NCI-H2171 (cell line): ENCODE measurements around the gene PALM2AKAP2.

Source experiments
- DNase-seq: peaks from one replicate; lab custom pipeline; 2025; lab: John Stamatoyannopoulos, UW

Gene PALM2AKAP2

DNA sequence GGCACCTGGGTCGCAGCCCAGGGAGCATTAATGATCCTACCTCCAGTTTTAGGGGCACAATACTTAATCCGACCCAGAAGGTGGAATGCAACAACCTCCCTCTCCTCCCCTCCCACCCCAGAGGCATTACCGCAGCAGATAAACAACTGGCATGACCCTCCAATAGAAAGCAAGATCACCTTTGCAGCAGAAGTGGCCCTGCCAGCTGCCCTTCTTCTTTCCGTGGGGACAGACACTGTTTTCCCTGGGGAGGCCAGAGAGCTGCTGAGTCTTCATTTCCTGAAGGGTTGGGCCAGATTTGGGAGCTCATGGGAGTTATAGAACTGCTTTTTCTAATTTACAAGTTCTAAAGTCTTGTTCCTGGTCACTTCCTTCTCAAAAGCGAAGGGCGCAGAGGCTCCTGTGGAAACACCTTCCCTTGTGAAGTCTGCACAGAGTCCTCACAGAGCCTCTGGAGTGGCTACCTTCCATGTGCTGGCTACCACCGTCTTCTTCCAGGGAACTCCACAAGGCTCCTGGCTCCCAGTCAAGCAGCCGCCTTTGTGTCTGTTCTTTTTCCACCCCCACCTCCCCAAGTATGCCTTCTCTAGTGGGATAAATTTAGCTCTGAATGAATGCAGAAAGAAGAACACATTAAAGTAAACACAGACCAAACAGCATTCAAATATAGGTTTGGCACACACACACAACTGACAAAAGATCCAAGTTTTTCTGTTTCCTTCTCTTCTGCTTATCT is 8.0 kb upstream of the PALM2AKAP2 start:
- DNase-seq = no peak

DNA sequence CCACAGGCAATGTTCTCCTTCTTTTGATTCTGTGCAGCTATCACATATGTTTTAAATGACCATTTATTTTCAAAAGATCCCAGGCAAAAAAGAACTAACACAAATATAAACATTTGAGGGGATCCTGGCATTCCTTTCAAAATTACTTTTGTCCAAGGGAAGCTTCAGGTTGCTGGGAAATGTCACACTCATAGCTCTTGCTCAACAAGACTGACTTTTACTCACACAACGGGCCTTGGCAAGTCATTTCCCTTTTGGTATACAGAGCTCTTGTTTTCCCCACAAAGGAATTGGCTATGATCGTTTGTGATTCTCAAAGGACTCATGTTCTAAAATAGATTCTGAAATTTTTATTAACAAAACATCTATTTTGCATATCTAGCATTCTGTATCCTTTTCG is 4.5 kb upstream of the PALM2AKAP2 start:
- DNase-seq = no peak

DNA sequence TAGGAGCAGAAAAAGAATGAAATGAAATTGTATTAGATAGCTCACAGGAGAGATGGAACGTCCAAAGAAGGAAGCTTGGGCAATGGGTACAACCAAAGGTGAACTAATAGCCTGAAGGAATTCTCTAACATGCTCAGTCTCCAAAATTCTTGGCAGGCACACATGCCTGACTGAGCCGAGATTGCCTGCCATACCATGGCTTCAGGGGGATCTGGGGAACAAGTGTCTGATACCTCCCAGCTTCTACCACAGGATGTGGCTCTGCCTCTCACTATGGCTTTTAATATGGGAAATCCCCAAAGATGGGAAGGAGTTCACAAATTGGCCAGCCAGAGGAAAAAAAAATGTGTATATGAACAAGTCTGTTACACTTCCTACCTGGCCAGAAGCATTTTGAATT is 3.6 kb upstream of the PALM2AKAP2 start:
- DNase-seq = no peak

DNA sequence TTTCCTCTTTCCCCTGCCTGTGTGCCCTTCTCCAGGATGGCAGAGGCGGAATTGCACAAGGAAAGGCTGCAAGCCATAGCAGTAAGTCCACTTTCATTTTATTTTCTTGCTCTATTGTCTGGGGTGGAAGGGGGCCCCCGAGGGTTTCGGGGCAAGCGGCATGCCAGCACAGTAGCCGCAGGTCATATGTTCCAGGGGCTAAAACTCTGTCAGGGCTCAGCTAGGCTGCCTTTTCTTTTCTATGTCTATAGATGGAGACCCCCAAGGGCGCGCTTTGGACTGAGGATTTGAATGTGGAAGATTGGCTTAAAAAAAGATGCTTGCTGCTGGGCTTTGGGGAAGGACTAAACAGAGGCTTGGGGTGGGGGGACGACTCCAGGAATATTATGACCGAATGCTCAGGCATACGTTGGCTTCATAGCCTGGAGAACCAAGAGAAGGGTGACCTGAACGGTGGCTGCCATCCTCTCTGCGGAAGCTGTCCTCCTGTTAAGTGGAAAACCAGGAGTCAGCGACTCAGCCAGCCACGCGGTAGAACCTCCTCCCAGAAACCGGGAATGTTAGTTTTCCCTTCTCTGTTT is 545 bp downstream of the PALM2AKAP2 start:
- no peak for DNase-seq

DNA sequence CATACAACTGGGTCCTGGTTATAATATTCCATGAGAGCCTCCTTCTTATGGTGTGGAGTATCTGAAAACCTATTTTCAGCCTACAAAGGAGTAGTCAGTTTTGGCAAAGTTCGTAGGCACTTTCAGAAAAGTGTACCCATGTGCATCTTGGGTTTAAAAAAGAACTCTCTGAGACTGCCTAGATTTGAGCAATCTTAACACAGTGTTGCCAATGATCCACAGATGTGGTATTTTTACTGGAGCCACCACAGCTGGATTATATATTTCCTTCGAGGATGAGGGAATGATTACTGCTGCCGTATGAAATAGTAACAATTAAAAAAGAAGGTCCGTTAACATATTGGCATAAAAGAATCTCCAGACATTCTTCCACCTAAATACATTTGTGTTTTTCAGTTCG is 1.1 kb downstream of the PALM2AKAP2 start:
- DNase-seq = no peak

DNA sequence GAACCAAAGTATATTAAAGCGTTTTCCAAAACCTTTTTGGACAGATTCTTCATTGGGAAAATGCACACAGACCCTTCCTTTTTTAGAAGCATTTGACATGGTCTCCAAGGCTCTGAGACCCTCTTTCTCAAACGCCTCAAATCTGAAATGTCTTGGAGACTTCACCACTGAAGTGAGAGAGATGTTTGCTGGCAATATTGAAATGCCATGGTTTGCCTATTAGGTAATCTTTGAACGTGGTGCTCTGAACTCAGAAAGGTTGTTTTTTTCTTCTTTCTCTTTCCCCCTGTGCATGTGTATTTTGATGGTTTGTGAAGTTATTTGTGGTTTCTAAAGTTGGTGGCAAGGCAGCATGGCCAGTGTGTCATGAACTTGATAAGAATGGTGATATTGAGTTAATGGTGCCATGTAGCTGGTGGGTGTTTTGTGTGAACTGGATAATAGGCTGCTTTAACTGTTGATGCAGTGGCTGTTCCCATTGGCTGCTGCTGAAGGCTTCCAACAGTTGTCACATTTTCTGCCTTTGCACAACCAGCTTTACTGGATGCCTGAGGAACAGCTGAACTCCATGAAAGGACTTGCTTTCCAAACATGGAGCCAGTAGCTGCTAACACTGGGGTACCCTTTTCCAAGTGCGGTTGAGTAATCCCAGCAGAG is 1.7 kb downstream of the PALM2AKAP2 start:
- DNase-seq = no peak

DNA sequence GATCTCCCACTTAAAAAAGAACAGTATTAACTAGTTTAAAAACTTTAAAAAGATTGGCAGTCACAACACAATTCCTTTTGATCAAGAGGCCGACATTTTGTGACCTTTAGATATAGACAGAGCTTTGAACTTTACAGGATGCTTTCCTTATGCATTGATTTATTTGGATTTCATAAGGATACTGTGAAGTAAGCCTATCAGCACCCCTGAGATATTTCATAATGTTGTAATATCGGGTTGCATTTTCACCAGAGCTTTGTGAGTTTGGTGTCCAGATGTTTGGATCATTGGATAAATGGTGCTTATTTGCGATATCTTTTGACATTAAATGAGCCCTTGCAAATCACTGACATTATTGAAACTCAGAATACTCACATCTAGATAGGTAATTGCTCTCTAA is 7.7 kb downstream of the PALM2AKAP2 start:
- DNase-seq = no peak

DNA sequence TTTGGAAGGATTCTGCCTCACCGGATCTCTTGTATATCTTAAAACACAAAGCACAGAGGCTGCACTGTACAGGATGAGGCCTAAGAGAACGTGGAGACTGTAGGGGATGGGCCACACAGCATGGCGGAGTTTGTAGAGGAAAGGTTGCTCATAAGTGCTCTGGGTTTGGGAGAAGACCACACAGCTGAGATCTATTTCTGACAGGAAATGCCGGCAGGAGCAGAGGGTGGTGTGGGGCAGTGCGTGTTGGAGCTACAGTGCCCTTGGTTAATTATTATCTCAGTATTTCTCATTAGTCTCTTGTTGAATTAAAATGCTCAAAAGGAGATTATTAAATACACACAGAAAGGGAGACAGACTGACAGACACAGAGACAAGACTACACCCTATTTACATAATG is 9.6 kb downstream of the PALM2AKAP2 start:
- no peak for DNase-seq

DNA sequence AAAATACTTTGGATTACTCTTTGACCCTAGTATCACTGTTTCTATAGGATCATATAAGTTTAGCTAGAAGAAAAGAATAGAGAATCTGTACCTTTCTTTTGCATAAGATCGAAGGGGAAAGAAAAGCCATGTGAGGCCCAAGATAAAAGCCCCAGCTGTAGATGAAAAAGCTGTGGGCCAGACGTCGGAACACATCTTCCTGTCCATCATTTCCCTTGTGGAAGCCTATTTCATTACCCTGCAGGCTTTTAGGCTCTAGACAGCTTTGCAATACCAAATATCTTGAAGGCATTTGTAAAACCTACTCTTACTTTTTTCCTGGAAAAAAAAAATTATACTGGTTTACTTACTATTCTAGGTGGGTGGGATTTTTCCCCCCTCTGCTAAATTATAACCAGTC is 10.0 kb downstream of the PALM2AKAP2 start:
- DNase-seq = no peak

DNA sequence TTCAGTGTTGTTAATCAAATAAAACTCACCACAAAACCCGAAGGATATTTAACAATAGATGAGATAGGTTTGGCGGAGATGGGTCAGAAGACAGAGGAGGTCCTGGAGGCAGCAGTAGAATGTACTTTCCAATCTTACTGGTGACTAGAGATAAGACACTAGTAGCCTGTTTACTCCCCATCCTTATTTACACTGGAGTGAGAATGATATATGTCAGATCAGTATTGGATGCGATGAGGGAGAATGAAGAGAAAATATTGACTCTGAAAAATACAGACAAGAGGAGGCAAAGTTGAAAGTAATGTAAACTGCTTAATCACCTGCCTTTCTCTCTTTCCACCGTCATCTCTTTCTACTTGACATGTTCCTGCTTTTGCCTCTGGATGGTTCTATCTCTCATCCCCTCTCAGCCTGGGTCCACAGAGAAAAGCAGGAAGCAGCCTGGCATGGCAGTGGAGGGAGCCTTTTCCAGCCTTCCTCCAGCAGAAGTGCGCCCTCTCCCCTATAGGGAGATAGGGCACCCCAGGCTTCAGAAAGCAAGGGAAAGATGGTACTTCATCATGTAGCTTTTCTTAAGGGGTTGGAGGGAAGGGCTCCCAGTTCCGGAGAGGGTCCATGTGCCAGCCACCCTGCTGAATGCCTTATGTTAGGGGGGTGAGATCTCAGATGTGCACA is 11.1 kb downstream of the PALM2AKAP2 start:
- DNase-seq = no peak

DNA sequence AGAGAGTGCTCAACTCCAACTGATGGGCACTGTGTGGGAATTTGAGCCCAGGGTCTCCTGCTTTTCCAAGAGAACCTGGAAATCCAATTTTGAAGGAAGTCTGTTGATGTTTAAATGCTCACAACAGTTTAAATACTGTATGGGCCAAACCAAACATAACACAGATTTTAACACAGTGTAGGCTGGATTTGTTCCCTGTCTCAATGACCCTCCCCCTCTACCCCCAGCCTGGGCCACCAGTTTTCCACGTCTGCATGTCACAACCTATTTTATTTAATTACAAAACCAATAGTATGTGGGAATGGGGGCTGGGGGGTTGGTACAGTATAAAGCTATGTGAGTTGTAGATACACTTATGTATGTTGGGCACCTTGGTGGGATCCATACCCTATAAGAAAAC is 11.7 kb downstream of the PALM2AKAP2 start:
- DNase-seq = no peak

DNA sequence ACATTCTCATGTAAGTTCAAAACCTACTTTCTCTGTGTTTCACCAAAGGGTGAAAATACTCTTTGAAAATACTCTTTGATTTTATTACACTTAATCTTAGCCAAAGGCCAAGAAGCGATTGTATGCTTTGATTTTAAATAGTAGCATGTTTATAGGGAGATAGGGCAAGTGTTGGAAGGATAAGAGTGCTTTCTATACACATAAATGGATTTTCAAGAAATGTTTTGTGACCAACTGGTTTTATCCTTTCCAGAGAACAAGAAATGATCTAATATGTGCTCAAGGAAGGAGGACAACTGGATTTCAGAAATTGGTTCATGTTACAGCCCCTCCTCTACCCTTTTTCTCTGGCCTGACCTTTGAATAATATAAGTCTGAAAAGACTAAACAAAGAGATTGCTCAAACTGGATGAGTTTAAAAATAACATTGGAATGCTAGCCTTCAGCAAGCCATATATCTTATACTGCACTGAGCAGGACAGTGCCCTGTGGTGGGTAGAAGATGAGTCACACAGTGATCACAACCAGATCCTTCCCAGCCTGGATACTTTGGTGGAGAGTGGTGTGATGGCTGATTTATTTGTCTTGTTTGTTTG is 13.1 kb downstream of the PALM2AKAP2 start:
- no peak for DNase-seq

DNA sequence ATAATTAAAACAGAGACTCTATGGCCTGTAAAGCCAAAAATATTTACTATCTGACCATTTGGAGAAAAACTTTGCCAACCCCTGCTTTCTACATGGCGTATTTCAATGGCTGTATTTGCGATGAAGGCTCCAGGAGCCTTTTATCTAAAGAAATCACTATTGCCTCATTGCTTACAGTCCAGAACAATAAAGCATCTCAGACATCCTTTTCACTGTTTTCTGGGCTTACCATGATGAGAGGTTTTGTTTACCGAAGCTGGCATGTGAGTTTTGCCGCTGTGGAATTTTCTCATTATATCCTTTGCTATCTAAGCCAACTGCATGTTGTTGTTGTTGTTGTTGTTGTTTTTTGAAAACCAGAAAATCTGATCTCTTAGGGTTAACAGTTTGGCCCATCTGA is 13.9 kb downstream of the PALM2AKAP2 start:
- DNase-seq = no peak

DNA sequence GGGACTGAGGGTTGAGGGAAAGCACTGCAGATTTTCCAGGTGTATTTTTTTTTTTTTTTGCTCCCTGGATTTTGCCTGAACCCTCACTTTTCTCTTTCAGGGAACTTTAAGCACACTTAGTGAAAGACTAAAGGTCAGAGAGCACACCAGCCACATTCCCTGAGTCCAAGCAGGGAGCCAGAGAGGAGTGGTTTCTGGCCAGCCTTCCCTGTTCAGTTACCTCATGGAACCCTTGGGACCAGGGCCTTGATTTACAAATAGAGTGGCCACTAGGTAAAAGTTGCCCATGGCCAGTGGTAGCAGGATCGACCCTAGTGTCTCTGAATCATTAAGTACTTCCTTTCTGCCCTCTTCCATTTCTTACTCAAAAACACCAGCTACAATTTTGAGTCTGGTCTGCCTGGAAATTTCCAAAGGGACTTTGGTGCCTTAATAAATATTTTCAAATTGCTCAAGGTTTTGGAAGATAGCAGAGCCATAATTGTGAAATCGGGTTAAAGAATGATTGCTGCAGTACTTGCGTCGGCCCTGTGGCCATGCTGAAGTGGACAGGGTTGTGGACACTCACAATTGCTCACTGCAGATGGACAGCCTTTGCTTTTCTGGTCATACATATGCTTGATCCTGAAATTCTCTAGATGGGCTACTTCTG is 14.5 kb downstream of the PALM2AKAP2 start:
- no peak for DNase-seq

DNA sequence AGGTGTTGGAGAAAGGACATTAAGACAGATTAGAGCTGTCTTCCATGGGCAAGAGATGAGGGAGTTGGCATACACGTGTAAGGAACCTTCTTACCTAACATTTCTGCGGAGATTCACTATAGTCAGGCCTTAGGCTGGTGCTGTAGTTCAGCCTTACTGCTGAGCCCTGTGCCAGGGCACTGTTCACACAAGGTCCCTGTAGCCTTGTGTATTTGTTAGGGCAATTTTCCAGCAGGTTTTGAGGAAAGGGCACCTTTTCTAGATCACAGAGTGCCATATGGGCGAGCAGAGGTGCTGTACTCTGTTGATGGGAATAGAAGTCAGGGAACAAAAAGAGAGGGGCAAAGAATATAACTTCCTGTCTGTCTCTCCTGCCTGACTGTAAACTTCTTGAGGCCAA is 15.6 kb downstream of the PALM2AKAP2 start:
- no peak for DNase-seq

DNA sequence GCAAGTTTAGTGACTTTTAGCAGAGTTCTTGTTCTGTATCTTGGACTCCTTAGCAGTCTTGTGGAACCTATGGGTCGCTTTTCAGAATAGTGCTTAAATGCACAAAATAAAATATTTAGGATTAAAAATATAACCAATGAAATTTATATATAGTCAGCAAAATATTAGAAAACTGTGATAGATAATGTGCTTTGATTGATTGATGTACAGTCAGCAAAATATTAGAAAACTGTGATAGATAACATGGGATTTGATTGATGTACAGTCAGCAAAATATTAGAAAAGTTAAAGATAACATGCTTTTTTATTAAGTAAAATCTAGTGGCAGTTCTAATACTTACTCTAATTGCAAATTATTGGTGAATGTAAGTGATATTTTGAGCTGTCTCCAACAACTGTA is 16.1 kb downstream of the PALM2AKAP2 start:
- DNase-seq = no peak

DNA sequence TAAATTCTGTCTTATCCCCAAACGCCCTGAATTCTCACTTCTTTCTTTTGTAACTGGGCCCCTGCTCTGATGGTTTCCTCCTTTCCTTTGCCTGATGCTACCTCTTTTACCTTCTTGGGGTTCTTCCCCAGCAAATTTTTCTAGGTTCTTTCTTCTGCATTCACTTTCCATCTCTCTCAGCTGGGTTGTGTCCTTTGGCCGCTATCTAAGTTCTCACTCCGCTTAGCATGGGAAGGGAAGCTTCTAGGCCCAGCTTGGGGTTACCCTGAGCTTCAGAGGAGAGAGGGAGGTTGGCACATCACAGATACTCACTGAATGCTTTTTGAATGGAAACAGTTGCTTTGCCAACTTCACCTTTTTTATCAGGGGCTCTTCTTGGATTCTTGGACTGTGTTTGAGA is 17.0 kb downstream of the PALM2AKAP2 start:
- no peak for DNase-seq

DNA sequence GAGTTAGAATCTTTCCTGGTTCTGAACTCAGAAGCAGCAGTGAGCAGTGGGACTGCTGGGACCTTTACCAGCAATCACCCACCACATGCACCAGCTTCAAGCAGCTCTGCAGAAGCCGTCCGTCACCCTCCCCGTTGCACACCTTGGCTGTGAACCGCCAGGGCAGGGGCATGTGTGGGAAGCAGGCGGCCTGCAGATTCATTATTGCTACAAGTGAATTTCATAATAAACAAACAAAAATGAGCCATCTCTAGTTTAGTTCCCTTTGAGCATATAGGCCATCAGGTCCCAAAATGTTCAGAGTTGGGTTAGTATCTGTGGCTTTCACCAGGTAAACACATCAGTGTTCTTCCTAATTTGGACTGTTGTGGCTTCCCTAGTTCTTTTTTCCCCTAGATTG is 17.5 kb downstream of the PALM2AKAP2 start:
- DNase-seq = no peak

DNA sequence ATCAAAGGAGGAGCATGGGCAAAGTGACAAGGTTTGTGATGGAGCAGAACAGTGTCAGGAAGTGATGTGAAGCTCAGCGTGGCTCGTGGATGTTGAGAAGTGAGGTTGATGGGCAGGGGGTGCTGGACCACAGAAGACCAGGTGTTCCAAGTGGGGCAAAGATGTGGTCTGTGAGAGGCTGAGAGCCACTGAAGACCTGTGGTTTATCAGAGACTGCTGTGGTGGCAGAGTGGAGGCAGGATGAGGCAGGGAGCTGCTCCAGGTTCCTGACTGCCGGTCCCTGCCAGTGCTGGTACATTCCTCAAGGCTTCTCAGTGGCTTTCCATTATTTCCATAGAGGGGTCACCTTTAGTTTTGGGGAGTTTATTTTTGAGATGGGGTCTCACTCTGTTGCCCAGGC is 19.1 kb downstream of the PALM2AKAP2 start:
- no peak for DNase-seq

DNA sequence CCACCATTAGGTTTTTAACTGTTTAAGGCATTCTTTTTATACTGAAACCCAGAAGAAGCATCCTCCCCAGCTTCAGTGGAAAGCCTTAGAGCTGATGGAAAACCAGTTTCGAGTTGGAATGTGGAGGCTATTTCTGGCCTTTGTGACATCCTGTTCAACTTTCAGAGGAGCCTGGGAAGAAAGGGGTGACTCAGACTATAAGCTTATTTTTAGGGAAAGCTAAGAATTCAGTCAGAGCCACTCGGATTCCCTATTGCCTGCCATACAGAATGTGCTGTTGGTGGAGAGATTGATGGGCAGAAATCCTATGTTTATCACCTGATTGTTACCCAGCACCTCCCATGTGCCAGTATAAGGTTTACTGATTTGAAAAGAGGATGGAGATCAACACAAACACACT is 19.8 kb downstream of the PALM2AKAP2 start:
- no peak for DNase-seq

DNA sequence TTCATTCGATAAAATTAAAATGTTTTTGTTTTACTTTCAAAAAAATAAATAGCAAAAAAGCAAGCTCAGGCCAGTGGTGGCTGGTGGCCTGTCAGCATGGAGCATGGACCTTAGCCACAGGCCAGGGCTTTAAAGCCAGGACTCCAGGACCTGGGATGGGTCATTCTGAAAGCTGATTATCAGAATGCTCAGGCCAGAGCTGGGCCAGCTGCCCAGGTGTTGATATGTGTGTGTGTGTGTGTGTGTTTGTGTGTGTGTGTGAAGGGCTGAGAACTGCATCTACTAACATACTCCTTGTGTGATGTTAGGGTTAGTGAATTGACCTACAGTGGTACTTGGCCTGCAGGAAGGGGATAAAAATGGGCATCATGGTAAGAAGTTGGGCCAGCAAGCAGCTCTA is 21.5 kb downstream of the PALM2AKAP2 start:
- DNase-seq = no peak

DNA sequence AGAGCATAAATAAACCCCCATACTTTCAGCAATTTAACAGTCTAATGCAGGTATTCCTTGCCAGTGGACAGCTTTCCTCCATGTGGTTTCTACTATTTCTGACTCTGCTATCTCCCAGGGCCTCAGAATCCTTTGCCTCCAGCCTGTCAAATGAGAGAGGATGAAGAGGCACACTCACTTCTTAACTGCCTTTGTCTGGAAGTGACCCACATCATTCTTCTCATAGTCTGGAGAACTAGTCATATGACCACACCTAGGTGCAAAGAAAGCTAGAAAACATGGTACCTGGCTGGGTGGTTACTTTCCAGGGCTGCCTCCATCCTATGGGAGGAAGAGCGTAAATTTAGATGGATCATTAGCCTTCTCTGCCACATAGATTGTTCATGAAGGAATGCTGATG is 22.5 kb downstream of the PALM2AKAP2 start:
- no peak for DNase-seq
